ENCODE measurements around the gene SERPINB4.

- TF ChIP-seq POLR2AphosphoS5 (IDR thresholded peaks at IDR 0.05) (no peak), CTCF (IDR thresholded peaks at IDR 0.05) (no peak), EP300 (IDR thresholded peaks at IDR 0.05) (no peak), POLR2A (IDR thresholded peaks at IDR 0.05; ENCODE audit: low read depth) (no peak)
These were observed 39.1 kb upstream of the SERPINB4 start for GRCh38 chr18:63683152-63683551.
